Activated T-helper 2 cell treated with anti-CD3 and anti-CD28 coated beads, Interferon-gamma antibody, Interleukin-2, Interleukin-4, amounts not matched to agents 10 μg/mL and 5 μg/mL and 100 μg/mL, durations not matched to agents 14 hours and 24 hours and 36 hours (primary cell): ENCODE measurements around the gene BCL10. TPM values are rescaled to one million over a fixed set of nuclear protein-coding genes. Genes with fewer than 3 reads are reported as not detected.
A peak's percentile ranks its signal among the peaks of the same experiment; 100 is the strongest.

Experiments used
- DNase-seq: peaks from one replicate; pipeline ENCODE4 v3.0.0; 2021; ENCODE audit warnings: low spot score
- H3K27ac Mint-ChIP-seq: one replicate; pipeline ENCODE4 v1.8.0; 2021; ENCODE audit warnings: mixed read lengths
- H3K27me3 Mint-ChIP-seq: one replicate; pipeline ENCODE4 v1.8.0; 2021; ENCODE audit warnings: low read depth, mixed read lengths
- H3K36me3 Mint-ChIP-seq: one replicate; pipeline ENCODE4 v1.8.0; 2021; ENCODE audit warnings: low read depth, mixed read lengths
- H3K4me1 Mint-ChIP-seq: one replicate; pipeline ENCODE4 v1.8.0; 2021; ENCODE audit warnings: low read depth, mixed read lengths
- H3K4me3 Mint-ChIP-seq: one replicate; pipeline ENCODE4 v1.8.0; 2021; ENCODE audit warnings: low read depth, mild to moderate bottlenecking, moderate library complexity, mixed read lengths
- H3K9me3 Mint-ChIP-seq: one replicate; pipeline ENCODE4 v1.8.0; 2021; ENCODE audit warnings: mixed read lengths
- intact Hi-C: fragments of 100-400 bp; cut with micrococcal nuclease; formaldehyde crosslinking; loops from one replicate; pipeline ENCODE4 v1.15.1; 2023
- total RNA-seq: library from RNA; stranded (reverse); gene quantifications from 2 replicates; pipeline ENCODE4 v1.2.3, GENCODE V29; 2022

Gene BCL10
- total RNA-seq, result 24.4 and 27.4 TPM in 2 replicates

- DNase-seq, result peak; percentile 98
- H3K4me3 Mint-ChIP-seq, result peak within 1 kb of the TSS; percentile 83
- H3K9me3 Mint-ChIP-seq, result no peaks in the 10 kb centered on the region
- intact Hi-C loops, result loop anchor here (1.0 to 10.0 kb wide), 8 partner anchors 17 to 1129 kb away; partner anchors contain the start of genes C1orf52, CTBS, GNG5 and ODF2L
- peak within 1 kb of the TSS; percentile 87 for H3K27ac Mint-ChIP-seq
- H3K36me3 Mint-ChIP-seq, result peaks cover 31% of the 10 kb centered on the region
- peaks cover 12% of the 10 kb centered on the region for H3K27me3 Mint-ChIP-seq
- peaks cover 47% of the 10 kb centered on the region for H3K4me1 Mint-ChIP-seq
Measured at GRCh38 chr1:85276215-85276977, at the start of gene BCL10. TSS of gene BCL10 (minus strand) at chr1:85276632. CDS start at chr1:85276352, 280 bp downstream.

DNA sequence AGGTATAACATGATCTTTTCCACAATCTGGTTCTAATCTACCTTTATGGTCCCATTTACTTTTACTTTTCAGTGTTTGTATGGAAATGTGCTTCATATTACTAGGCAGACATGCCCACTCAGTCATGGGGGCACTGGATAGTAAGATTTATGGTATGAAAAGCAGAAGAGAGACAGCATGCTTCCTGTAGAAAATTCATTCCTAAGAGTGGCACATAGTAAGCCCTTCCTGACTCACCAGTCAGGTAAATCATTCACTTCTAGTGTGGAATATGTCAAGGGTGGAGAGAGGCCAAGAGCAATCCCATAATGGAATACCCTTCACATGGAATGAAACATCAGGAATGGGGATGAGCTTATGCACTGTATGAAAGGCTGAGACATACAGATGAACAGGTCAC lies 49.5 kb upstream of the BCL10 start:
- intact Hi-C loops, result no loop called here
- Mint-ChIP-seq H3K9me3 (no peaks in the 10 kb centered on the region), H3K36me3 (no peaks in the 10 kb centered on the region), H3K27me3 (peaks cover 66% of the 10 kb centered on the region), H3K4me1 (peaks cover 5% of the 10 kb centered on the region), H3K27ac (no peak overlapping the region), H3K4me3 (no peak overlapping the region)
- no peak for DNase-seq

DNA sequence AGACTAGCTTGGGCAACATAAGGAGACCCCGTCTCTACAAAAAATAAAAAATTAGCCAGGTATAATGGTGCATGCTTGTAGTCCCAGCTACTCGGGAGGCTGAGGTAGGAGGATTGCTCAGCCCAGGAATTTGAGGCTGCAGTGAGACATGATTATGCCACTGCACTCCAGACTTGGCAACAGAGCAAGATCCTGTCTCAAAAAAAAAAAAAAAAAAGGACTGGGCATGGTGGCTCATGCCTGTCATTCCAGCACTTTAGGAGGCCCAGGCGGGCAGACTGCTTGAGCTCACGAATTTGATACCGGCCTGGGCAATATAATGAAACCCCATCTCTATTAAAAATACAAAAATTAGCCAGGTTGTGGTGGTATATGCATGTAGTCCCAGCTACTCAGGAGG lies 47.3 kb upstream of the BCL10 start:
- intact Hi-C loops, result no loop called here
- no peaks in the 10 kb centered on the region for H3K36me3 Mint-ChIP-seq

DNA sequence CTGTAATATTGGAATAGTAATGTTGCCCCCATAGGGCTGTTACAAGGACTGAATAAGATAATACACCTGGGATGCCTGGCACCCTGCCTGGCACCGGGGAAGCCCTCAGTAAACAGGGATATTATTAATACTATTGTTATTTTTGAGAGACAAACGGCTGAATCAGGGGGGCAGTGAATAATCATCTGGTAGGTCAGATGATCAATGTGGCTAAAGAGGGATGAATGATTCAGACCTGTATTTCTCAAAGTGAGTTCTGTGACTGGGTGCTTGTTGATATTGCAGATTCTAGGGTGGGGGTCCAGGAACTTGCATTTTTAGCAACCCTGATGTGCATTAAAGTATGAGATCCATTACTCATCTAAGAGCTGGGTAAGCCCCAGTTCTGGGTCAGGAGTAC lies 46.2 kb upstream of the BCL10 start:
- intact Hi-C loops, result no loop called here
- Mint-ChIP-seq H3K4me3 (no peak overlapping the region), H3K9me3 (no peaks in the 10 kb centered on the region), H3K4me1 (peaks cover 18% of the 10 kb centered on the region), H3K27me3 (peaks cover 66% of the 10 kb centered on the region), H3K36me3 (no peaks in the 10 kb centered on the region), H3K27ac (no peak overlapping the region)
- no peak for DNase-seq

More for the DNA sequence above, 47.3 kb upstream of the BCL10 start:
- Mint-ChIP-seq H3K27ac (no peak overlapping the region), H3K9me3 (no peaks in the 10 kb centered on the region), H3K27me3 (peaks cover 68% of the 10 kb centered on the region), H3K4me1 (peaks cover 18% of the 10 kb centered on the region), H3K4me3 (no peak overlapping the region)
- DNase-seq, result no peak

- Mint-ChIP-seq H3K4me3 (no peak overlapping the region), H3K27me3 (peaks cover 69% of the 10 kb centered on the region), H3K4me1 (peaks cover 18% of the 10 kb centered on the region), H3K36me3 (no peaks in the 10 kb centered on the region), H3K27ac (no peak overlapping the region), H3K9me3 (no peaks in the 10 kb centered on the region)
- DNase-seq, result peak; percentile 10
- intact Hi-C loops, result loop anchor here (1.0 to 2.0 kb wide), 2 partner anchors 23 to 43 kb away; no protein-coding TSS in a partner anchor
Measured at GRCh38 chr1:85321237-85321964, 45.0 kb upstream of the BCL10 start.

GRCh38 chr1:85320371-85321131 lies 44.1 kb upstream of the BCL10 start:
- no peak for DNase-seq
- Mint-ChIP-seq H3K9me3 (no peaks in the 10 kb centered on the region), H3K27ac (no peak overlapping the region), H3K4me1 (peaks cover 18% of the 10 kb centered on the region), H3K36me3 (no peaks in the 10 kb centered on the region), H3K4me3 (no peak overlapping the region), H3K27me3 (peaks cover 66% of the 10 kb centered on the region)
- intact Hi-C loops, result loop anchor here (1.0 to 2.0 kb wide), 2 partner anchors 22 to 42 kb away; no protein-coding TSS in a partner anchor

- H3K4me3 Mint-ChIP-seq, result no peak overlapping the region
- no peak overlapping the region for H3K27ac Mint-ChIP-seq
- H3K9me3 Mint-ChIP-seq, result no peaks in the 10 kb centered on the region
- H3K27me3 Mint-ChIP-seq, result peaks cover 63% of the 10 kb centered on the region
- no peak for DNase-seq
- peaks cover 18% of the 10 kb centered on the region for H3K4me1 Mint-ChIP-seq
- intact Hi-C loops, result loop anchor here (2.0 kb wide), 1 partner anchor 41 kb away; no protein-coding TSS in a partner anchor
- no peaks in the 10 kb centered on the region for H3K36me3 Mint-ChIP-seq
Measured at GRCh38 chr1:85319931-85320330, 43.5 kb upstream of the BCL10 start.

DNA sequence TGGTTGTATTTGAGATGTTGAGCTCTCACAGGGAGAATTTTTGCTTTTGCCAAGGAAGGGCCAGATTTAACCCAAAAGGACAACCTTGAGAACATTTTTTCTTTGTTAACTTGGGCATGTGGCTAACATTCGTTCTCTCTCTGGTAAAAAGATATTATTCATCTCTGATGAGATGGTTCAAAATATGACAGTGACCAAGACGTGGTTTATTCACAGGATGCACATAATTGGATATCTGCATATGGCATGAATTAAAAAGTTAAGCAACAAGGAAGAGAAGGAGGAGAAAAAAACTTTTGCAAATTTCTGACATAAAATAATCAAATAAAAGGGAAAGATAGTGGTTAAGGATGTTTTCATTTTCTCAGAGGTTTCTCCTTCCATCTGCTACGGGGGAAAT lies 43.1 kb upstream of the BCL10 start:
- no peak overlapping the region for H3K27ac Mint-ChIP-seq
- H3K9me3 Mint-ChIP-seq, result no peaks in the 10 kb centered on the region
- H3K27me3 Mint-ChIP-seq, result peaks cover 63% of the 10 kb centered on the region
- H3K4me1 Mint-ChIP-seq, result peaks cover 18% of the 10 kb centered on the region
- intact Hi-C loops, result no loop called here
- no peak for DNase-seq
- no peaks in the 10 kb centered on the region for H3K36me3 Mint-ChIP-seq
- no peak overlapping the region for H3K4me3 Mint-ChIP-seq

DNA sequence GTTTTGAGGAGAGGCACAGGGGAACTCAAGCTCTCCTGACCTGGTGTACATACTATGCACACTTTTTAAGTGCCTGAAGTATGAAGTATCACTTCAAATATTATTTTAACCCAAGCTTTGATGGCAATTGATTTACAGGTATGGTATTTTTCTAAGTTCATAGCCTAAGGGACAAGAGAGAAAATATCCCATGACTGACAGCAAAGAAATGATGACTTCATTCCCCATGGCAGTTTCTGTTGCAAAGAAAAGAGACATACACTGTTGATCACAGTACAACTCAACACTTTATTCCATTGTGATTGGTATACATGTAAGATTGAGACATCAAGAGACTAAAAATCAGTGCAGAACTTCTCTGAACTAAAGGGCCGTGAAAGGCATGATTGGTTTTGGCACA lies 41.8 kb upstream of the BCL10 start:
- peaks cover 18% of the 10 kb centered on the region for H3K4me1 Mint-ChIP-seq
- no peak overlapping the region for H3K4me3 Mint-ChIP-seq
- H3K9me3 Mint-ChIP-seq, result no peaks in the 10 kb centered on the region
- no peaks in the 10 kb centered on the region for H3K36me3 Mint-ChIP-seq
- DNase-seq, result no peak
- intact Hi-C loops, result no loop called here
- no peak overlapping the region for H3K27ac Mint-ChIP-seq
- H3K27me3 Mint-ChIP-seq, result peaks cover 63% of the 10 kb centered on the region

DNA sequence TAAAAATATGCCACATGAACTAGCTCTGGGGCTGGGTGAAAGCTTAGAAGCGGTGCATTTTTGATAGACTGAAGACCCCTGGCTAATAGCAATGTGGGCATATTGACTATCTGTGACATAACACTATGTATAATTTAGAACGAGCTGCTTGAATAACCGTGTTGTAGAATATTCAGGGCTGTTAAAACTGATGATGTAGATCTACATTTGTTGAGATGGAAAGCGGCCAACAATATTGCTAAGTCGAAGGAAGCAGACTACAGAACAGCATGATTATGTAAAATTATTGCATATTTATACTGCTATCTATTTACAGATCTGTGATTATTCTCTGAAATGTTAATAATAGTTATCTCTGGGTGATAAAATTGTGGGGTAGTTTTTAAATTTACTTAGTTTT lies 41.1 kb upstream of the BCL10 start:
- Mint-ChIP-seq H3K4me1 (peaks cover 18% of the 10 kb centered on the region), H3K27ac (no peak overlapping the region), H3K4me3 (no peak overlapping the region), H3K36me3 (no peaks in the 10 kb centered on the region), H3K27me3 (peaks cover 65% of the 10 kb centered on the region), H3K9me3 (no peaks in the 10 kb centered on the region)
- no peak for DNase-seq
- intact Hi-C loops, result no loop called here

- intact Hi-C loops, result no loop called here
- H3K36me3 Mint-ChIP-seq, result no peaks in the 10 kb centered on the region
Measured at GRCh38 chr1:85316321-85316720, 39.9 kb upstream of the BCL10 start.

GRCh38 chr1:85315789-85316188 lies 39.4 kb upstream of the BCL10 start:
- Mint-ChIP-seq H3K9me3 (no peaks in the 10 kb centered on the region), H3K27me3 (peaks cover 72% of the 10 kb centered on the region), H3K4me1 (peaks cover 12% of the 10 kb centered on the region), H3K36me3 (no peaks in the 10 kb centered on the region), H3K27ac (no peak overlapping the region), H3K4me3 (no peak overlapping the region)
- intact Hi-C loops, result no loop called here
- DNase-seq, result no peak

More at GRCh38 chr1:85316321-85316720, 39.9 kb upstream of the BCL10 start:
- Mint-ChIP-seq H3K4me3 (no peak overlapping the region), H3K4me1 (peaks cover 16% of the 10 kb centered on the region), H3K27ac (no peak overlapping the region), H3K9me3 (no peaks in the 10 kb centered on the region), H3K27me3 (peaks cover 70% of the 10 kb centered on the region)
- DNase-seq, result no peak
